GM12864 (cell line): ENCODE data around the gene ADI1.

Experiments
- DNase-seq: peaks from one replicate; pipeline ENCODE4 v3.0.0-alpha.2; 2011; ENCODE audit warnings: low read depth
- H3K4me3 ChIP-seq: 2 replicates; pipeline ENCODE4 v1.5.1; 2011; ENCODE audit warnings: mild to moderate bottlenecking, low read depth, low read length, control low read depth
- TF ChIP-seq, protein P1 (sequence below): IDR thresholded peaks from 2 replicates; pipeline ENCODE4 v1.5.1; 2011; ENCODE audit warnings: low read depth, mild to moderate bottlenecking, moderate library complexity, low read length, control low read depth, inconsistent platforms; ENCODE audit errors: missing control alignments

Gene ADI1, protein sequence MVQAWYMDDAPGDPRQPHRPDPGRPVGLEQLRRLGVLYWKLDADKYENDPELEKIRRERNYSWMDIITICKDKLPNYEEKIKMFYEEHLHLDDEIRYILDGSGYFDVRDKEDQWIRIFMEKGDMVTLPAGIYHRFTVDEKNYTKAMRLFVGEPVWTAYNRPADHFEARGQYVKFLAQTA

DNA sequence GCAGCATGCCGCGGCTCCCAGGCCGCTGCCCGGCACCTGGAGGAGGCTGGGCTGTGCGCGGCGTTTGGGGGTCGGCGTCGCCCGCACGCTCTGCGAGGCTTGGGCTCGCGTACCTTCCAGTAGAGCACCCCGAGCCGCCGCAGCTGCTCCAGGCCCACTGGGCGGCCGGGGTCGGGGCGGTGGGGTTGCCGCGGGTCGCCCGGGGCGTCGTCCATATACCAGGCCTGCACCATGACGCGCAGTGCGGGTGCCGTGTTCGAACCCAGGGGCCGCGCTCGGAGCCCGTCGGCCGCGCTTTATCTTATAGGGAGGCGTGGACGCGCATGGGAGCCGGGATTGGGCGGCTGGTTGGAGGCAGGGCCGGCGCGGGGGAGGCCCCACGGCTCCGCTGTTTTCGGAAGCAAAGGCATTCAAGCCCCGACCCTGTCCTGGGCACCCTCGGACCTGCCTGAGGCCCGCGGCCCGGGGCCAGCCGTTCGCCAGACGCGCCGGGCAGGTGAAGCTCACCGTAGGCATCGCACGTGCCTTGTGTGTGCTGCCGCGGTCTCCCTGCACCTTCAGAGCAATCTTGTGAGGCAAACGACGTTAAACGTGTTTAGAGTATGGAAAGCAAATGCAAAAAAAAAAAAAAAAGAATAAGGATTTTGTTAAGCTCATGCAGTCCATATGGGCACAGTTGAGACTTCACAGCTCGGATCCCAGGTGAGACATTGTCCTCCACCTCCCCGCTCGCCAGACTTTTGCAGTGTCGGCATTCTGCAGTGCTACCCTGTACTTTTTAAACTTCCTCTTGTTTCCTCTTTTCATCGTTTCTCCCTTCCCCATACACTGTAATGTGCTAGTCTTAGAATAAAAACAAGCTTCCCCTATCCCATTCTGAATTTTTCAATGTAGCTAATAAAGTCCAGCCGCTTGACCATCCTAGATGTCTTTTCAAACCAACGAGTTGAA, at the start of gene ADI1:
Gene ADI1, minus strand, starts transcription at position 277 of the 951 bp plus-strand sequence. Its CDS starts 44 bp downstream, at position 233.
- peak within 1 kb of the TSS; percentile 76 for H3K4me3 ChIP-seq
- TF ChIP-seq, protein P1, sequence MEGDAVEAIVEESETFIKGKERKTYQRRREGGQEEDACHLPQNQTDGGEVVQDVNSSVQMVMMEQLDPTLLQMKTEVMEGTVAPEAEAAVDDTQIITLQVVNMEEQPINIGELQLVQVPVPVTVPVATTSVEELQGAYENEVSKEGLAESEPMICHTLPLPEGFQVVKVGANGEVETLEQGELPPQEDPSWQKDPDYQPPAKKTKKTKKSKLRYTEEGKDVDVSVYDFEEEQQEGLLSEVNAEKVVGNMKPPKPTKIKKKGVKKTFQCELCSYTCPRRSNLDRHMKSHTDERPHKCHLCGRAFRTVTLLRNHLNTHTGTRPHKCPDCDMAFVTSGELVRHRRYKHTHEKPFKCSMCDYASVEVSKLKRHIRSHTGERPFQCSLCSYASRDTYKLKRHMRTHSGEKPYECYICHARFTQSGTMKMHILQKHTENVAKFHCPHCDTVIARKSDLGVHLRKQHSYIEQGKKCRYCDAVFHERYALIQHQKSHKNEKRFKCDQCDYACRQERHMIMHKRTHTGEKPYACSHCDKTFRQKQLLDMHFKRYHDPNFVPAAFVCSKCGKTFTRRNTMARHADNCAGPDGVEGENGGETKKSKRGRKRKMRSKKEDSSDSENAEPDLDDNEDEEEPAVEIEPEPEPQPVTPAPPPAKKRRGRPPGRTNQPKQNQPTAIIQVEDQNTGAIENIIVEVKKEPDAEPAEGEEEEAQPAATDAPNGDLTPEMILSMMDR: no peak
- peak; percentile 39 for DNase-seq

DNA sequence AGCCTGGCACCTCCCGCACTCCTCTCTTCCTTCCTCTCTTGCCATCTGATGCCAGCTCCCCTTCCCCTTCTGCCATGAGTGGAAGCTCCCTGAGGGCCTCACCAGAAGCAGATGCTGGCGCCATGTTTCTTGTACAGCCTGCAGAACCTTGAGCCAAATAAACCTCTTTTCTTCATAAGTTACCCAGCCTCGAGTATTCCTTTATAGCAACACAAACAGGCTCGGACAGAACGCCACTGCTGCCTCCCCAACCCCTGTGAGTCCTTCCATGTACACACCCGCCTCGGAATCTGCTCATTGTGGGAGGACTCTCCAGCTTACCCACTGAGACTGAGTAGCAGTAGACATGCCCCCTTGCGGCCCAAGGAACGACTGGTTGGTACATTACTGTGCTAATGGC, 47.5 kb upstream of the ADI1 start:
- no peak overlapping the region for H3K4me3 ChIP-seq
- DNase-seq: no peak
- TF ChIP-seq, protein P1: no peak

DNA sequence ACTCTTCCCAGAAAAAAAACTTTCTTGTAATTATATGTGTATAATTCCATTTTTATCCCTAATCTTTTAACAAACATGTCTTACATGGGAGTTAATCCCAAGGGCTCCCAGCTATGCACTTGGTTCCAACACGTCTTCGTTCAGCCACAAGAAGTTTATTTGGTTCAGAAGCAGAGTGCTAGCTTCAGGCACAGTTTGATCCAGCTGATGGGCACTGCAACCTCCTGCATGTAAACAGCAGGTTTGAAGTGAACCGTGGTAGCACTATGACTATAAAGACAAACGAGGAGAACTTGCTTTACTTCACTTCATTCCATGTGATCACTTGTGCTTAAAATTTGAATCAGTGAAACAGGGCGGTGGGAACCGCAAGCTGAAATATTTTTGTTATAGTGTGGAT, 45.8 kb upstream of the ADI1 start:
- no peak for DNase-seq
- TF ChIP-seq, protein P1: no peak
- no peak overlapping the region for H3K4me3 ChIP-seq

DNA sequence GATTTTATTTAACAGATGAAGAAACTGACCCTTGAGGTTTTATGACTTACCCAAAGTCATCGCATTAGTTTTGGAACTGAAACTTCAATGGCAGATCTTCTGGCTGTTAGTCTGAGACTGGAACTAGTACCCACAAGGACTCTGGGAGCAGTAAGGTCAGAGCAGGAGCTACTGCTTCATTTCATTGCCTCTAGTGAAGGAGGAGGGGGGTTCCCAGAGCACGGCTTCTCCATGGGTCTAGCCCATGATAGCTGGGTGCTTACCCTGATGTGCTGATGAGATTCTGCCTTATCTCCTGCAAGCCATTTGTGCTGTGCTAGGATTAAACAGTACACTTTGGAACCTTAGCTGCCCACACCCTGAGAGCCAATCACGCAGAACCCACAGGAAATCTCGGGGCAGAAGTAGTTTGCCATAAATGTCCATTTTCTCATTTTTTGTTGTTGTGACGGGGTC, 44.2 kb upstream of the ADI1 start:
- H3K4me3 ChIP-seq: peak overlapping the region; percentile 43
- peak; percentile 44 for DNase-seq
- TF ChIP-seq, protein P1: no peak

DNA sequence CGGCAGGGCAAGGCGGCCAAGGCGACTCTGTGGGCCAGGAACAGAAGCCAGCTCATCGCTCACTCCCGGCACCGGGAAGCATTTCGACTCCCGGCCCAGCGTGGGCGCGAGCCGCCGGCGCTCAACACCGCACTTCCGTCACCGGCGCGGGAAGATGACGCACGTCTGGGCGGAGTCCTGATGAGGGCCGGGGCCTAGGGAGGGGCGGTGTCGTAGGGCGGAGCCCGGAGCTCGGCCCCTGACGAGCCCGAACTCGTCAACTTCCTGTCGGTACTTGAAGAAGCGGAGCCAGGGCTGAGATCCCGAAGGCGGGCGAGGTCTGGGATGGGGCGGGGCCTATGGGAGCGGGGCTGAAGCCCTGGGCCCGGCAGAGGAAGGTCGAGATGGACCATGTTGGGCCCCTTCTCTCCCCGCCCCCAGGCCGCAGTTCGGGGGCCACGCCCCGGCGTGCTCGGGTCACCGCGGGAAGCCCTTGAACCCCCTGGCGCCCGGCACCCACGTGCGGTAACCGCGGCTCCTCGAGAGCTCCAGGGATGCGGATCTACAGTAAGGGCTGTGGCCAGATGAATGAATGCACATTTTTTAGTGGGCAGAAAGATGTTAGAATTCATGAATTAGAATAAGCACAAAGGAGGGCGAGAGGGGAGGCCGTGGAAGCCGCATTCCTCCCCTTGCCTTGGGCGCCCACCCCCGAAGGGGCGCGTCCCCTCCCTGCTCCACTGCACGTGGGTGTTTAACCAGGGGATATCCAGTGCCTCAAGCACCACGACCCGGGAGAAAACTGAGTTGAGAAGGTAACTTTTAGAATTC, 39.1 kb upstream of the ADI1 start, which contains the start of gene RNASEH1:
Gene RNASEH1, minus strand, starts transcription at position 129 of the 810 bp plus-strand sequence. Its CDS starts 73 bp downstream, at position 56.
- H3K4me3 ChIP-seq: peak within 1 kb of the TSS; percentile 90
- peak; percentile 95 for DNase-seq
- TF ChIP-seq, protein P1: no peak

DNA sequence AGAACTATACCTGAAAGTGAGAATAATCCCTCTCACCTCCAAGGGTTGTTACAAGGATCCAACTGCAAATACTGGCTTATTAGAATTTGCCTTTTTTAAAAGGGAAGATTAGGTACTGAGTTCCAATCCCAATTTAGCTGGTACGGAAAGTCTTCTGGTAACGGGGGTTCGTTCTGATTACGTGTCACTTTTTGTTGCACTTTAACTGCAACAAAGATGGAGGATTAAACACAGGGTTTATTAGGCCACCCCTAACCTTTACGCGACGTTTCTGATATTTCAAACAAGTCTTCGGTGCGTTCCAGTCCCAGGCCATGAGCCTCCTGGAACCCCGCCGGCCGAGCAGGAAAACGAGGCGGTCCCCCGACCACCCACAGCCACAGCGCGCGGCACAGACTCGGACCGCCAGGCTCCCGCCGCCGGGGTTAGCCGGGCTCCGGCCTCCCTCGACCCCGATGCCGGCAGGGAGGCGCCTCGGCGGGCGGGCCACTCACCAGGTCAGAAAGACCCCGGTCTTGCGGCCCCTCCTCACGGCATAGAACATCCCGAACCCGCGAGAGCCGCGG, 38.4 kb upstream of the ADI1 start:
- H3K4me3 ChIP-seq: peak overlapping the region; percentile 90
- no peak for DNase-seq
- TF ChIP-seq, protein P1: no peak
